Subcutaneous abdominal adipose tissue (tissue), 5 donors: ENCODE measurements around the gene NRP2.

Experiments used
- H3K27ac ChIP-seq: one replicate; pipeline ENCODE4 v1.7.0; 2013; ENCODE audit warnings: low read depth, mild to moderate bottlenecking, inconsistent platforms, low read length, moderate library complexity
- H3K27me3 ChIP-seq, 5 donors: one replicate each; pipeline ENCODE4 v1.7.0; 2013; ENCODE audit warnings: low read length in 5 of 5, inconsistent platforms in 1 of 5; ENCODE audit not compliant: control insufficient read depth in 5 of 5, insufficient read depth in 4 of 5
- H3K36me3 ChIP-seq, 5 donors: one replicate each; pipeline ENCODE4 v1.7.0; 2013; ENCODE audit warnings: low read length in 5 of 5; ENCODE audit not compliant: control insufficient read depth in 5 of 5, insufficient read depth in 5 of 5
- H3K4me1 ChIP-seq, 5 donors: one replicate each; pipeline ENCODE4 v1.7.0; 2013; ENCODE audit warnings: low read length in 5 of 5, mild to moderate bottlenecking in 3 of 5, moderate library complexity in 1 of 5; ENCODE audit not compliant: control insufficient read depth in 5 of 5, insufficient read depth in 5 of 5
- H3K4me3 ChIP-seq, 5 donors: one replicate each; pipeline ENCODE4 v1.7.0; 2013; ENCODE audit warnings: low read length in 5 of 5, low read depth in 1 of 5
- H3K9ac ChIP-seq, 5 donors: one replicate each; pipeline ENCODE4 v1.7.0; 2013; ENCODE audit warnings: low read length in 5 of 5, mild to moderate bottlenecking in 4 of 5, moderate library complexity in 3 of 5
- H3K9me3 ChIP-seq, 5 donors: one replicate each; pipeline ENCODE4 v1.7.0; 2013; ENCODE audit warnings: low read length in 5 of 5; ENCODE audit not compliant: control insufficient read depth in 5 of 5
- donor health status: healthy.
- donor health status: healthy.
- donor health status: healthy.
- donor health status: healthy.
- donor health status: healthy.

NRP2 gene

GRCh38 chr2:205705511-205706349, 23.4 kb downstream of the NRP2 start:
- Histone ChIP-seq H3K9me3 (no peaks in the 10 kb centered on the region), H3K27me3 (no peaks in the 10 kb centered on the region), H3K27ac (peak overlapping the region; percentile 75), H3K36me3 (peaks cover 0 to 10% (median 0%) of the 10 kb centered on the region in 5 donors), H3K4me1 (peaks cover 19 to 85% (median 77%) of the 10 kb centered on the region in 5 donors), H3K9ac (peak overlapping the region in 1 of 5 donors; percentile 4), H3K4me3 (no peak overlapping the region)

DNA sequence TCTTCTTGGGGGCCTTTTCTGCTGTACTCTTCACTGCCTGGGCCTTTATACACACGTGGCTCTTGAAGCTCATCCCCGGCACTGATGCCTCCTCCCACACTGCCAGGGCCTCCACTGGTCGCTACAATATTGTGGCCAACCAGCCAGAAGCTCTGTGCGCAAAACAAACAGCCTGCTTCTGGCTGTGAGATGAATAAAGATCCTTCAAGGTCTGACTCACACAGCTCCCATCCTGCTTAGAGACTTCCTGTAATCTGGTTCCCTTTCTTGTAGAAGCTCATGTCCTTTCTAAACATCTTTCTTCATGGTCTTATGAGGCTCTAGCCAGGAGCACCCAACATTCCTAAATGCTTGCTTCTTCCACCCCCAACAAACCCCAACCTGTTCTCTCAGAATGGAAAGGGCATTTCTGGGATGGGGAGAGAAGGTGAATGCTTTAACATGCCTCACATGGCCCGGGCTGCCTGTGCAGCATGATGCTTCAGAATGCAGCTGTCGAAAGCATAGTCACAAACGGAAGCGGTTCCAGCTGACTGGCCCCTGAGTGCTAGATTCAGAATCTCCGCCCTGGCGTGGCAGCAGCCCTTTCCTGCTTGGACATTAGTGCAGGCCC, 24.6 kb downstream of the NRP2 start:
- Histone ChIP-seq H3K27me3 (no peaks in the 10 kb centered on the region), H3K27ac (peak overlapping the region; percentile 75), H3K4me1 (peaks cover 19 to 75% (median 67%) of the 10 kb centered on the region in 5 donors), H3K9me3 (no peaks in the 10 kb centered on the region), H3K36me3 (peaks cover 0 to 12% (median 3%) of the 10 kb centered on the region in 5 donors), H3K4me3 (peak overlapping the region in 1 of 5 donors; percentile 25), H3K9ac (peak overlapping the region in 2 of 5 donors; percentile 0 to 17)

GRCh38 chr2:205708231-205708631, 25.9 kb downstream of the NRP2 start:
- peak overlapping the region; percentile 75 for H3K27ac ChIP-seq

DNA sequence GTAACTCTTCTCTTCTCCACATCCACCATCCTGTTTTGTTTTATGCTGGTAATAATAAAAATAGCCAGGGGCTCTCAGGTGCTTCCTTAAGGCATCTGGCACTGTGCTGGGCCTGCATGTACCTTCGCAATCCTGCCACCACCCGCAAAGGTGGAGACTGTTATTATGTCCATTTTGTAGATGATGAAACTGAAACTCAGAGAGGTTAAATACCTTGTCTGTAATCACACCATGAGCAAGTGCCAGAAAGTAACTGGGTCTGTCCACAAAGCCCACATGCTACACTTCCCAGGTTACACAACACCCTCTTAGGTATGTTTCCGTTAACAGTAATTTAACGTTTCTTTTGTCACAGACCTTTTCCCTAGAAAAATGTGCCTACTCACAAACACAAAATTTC, 27.0 kb downstream of the NRP2 start:
- peak overlapping the region; percentile 75 for H3K27ac ChIP-seq

More at GRCh38 chr2:205708231-205708631, 25.9 kb downstream of the NRP2 start:
- Histone ChIP-seq H3K9ac (no peak overlapping the region), H3K4me1 (peaks cover 15 to 67% (median 57%) of the 10 kb centered on the region in 5 donors), H3K36me3 (peaks cover 0 to 12% (median 3%) of the 10 kb centered on the region in 5 donors), H3K27me3 (no peaks in the 10 kb centered on the region), H3K9me3 (no peaks in the 10 kb centered on the region), H3K4me3 (no peak overlapping the region)

DNA sequence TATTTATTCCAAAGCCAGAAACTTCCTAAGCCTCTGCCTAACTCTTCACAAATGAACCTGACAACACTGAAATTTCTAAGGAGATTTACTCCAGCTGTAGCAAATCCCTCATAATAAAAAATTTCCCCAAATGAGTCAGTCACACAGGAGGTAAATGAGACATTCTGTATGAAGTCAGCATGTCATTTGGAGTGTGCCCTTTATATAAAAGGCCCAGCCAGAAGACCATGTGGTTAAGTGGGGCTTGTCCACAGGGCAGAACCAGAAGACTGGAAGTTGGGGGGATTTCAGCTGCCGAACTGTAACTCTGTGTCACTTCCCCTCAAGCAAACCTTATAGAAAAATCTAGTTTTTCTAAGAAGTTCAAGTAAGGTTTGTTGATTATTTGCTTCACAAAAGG, 30.2 kb downstream of the NRP2 start:
- Histone ChIP-seq H3K4me3 (no peak overlapping the region), H3K4me1 (peaks cover 5 to 52% (median 39%) of the 10 kb centered on the region in 5 donors), H3K9ac (no peak overlapping the region), H3K27ac (peak overlapping the region; percentile 33), H3K9me3 (no peaks in the 10 kb centered on the region), H3K36me3 (peaks cover 0 to 20% (median 5%) of the 10 kb centered on the region in 5 donors), H3K27me3 (no peaks in the 10 kb centered on the region)

More for the DNA sequence above, 27.0 kb downstream of the NRP2 start:
- H3K4me3 ChIP-seq = no peak overlapping the region
- no peaks in the 10 kb centered on the region for H3K27me3 ChIP-seq
- no peak overlapping the region for H3K9ac ChIP-seq
- no peaks in the 10 kb centered on the region for H3K9me3 ChIP-seq
- peaks cover 13 to 63% (median 51%) of the 10 kb centered on the region in 5 donors for H3K4me1 ChIP-seq
- peaks cover 0 to 12% (median 3%) of the 10 kb centered on the region in 5 donors for H3K36me3 ChIP-seq

- peaks cover 6 to 52% (median 39%) of the 10 kb centered on the region in 5 donors for H3K4me1 ChIP-seq
- H3K4me3 ChIP-seq = no peak overlapping the region
- no peak overlapping the region for H3K9ac ChIP-seq
- no peaks in the 10 kb centered on the region for H3K27me3 ChIP-seq
- H3K27ac ChIP-seq = peak overlapping the region; percentile 79
- peaks cover under 1 to 26% (median 5%) of the 10 kb centered on the region in 5 donors for H3K36me3 ChIP-seq
- H3K9me3 ChIP-seq = no peaks in the 10 kb centered on the region
Observed at GRCh38 chr2:205713086-205713485, 30.8 kb downstream of the NRP2 start.

- Histone ChIP-seq H3K27me3 (no peaks in the 10 kb centered on the region), H3K9ac (peak overlapping the region in 2 of 5 donors; percentile 42 to 49), H3K4me1 (peaks cover 7 to 52% (median 37%) of the 10 kb centered on the region in 5 donors), H3K9me3 (no peaks in the 10 kb centered on the region), H3K4me3 (no peak overlapping the region), H3K36me3 (peaks cover 3 to 30% (median 7%) of the 10 kb centered on the region in 5 donors), H3K27ac (peak overlapping the region; percentile 79)
Observed at GRCh38 chr2:205714058-205714776, 31.9 kb downstream of the NRP2 start.

DNA sequence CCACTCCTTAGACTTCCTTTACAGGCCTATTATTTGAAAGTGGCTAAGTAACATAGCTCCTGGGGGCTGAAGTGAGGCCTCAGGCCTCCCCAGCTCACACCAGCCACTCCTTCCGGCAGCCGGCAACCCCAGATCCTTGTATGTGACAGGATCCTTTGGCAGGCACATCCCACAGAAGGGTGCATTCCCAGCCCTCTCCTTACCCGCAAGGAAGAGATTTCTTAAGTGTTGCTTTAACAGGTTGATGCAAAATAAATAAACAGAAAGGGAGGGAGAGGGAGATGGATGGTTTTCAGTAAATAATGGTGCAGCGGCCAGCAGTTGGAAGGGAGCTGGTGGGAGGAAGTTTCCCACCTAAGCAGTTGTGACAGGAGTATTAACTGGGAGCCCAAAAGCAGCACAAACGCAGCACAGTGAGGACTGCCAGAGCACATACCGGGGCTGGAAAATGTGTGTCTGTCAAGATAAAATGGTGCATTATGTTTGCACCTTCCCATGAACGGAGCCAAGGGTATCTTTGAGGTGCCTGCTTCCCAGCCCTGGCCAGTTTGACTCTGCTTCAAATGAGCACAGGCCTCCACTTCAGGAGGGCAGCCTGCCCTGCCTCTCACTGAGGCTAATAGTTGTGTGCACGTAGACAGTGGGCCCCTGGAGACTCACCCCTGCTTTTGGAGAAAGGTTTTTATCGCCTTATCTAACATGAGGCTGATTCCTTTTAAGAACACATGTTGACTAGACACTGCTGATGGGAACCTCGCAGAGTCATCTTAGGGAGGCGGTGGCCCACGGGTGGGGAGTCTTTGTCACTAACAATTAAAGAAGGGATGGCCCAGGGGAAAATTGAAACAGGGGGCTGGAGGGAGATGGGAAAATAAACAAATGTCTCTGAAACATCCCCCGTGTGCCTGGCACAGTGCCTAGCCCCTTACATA, 32.8 kb downstream of the NRP2 start:
- no peaks in the 10 kb centered on the region for H3K27me3 ChIP-seq
- H3K27ac ChIP-seq = peak overlapping the region; percentile 79
- H3K4me1 ChIP-seq = peaks cover 7 to 51% (median 36%) of the 10 kb centered on the region in 5 donors
- H3K4me3 ChIP-seq = no peak overlapping the region
- no peaks in the 10 kb centered on the region for H3K9me3 ChIP-seq
- peak overlapping the region in 2 of 5 donors; percentile 42 to 49 for H3K9ac ChIP-seq
- peaks cover 3 to 32% (median 7%) of the 10 kb centered on the region in 5 donors for H3K36me3 ChIP-seq
